ENCODE measurements around the gene CANX. TPM values are rescaled to one million over a fixed set of nuclear protein-coding genes. Genes with fewer than 3 reads are reported as not detected.
A peak's percentile ranks its signal among the peaks of the same experiment; 100 is the strongest.

The CANX gene
- total and polyA plus RNA-seq, 2 of the 13 experiments (the other 11 are each of a cell fraction or from before 2014, with no cell fraction given), result 477 to 680 TPM

- no peak for TF ChIP-seq ZNF503 (CRISPR knock-in tag; IDR thresholded peaks at IDR 0.05)
- peak; percentile 85 for TF ChIP-seq PITX1 (CRISPR knock-in tag; IDR thresholded peaks at IDR 0.05)
- no peak for TF ChIP-seq NR3C1 (CRISPR knock-in tag; IDR thresholded peaks at IDR 0.05)
- no peak for TF ChIP-seq ZKSCAN5 (CRISPR knock-in tag; IDR thresholded peaks at IDR 0.05)
- TF ChIP-seq ZKSCAN8 (CRISPR knock-in tag; IDR thresholded peaks at IDR 0.05; ENCODE audit: borderline replicate concordance), result peak; percentile 63; the same call in 1 of the 2 replicates
- TF ChIP-seq RARA (CRISPR knock-in tag; IDR thresholded peaks at IDR 0.05), result peak; percentile 63; the same call in 1 of the 2 replicates
- TF ChIP-seq ZNF577 (CRISPR knock-in tag; IDR thresholded peaks at IDR 0.05; ENCODE audit: borderline replicate concordance, low read depth), result no peak
- TF ChIP-seq ZBTB46 (CRISPR knock-in tag; IDR thresholded peaks at IDR 0.05; ENCODE audit: borderline replicate concordance), result no peak
- TF ChIP-seq KAT8 (CRISPR knock-in tag; IDR thresholded peaks at IDR 0.05), result peak; percentile 69
- TF ChIP-seq ZBED4 (CRISPR knock-in tag; IDR thresholded peaks at IDR 0.05; ENCODE audit: borderline replicate concordance), result no peak
- TF ChIP-seq ZNF776 (CRISPR knock-in tag; IDR thresholded peaks at IDR 0.05), result peak; percentile 36; the same call in 1 of the 2 replicates
- TF ChIP-seq ZNF121 (CRISPR knock-in tag; IDR thresholded peaks at IDR 0.05), result no peak
- TF ChIP-seq MTERF4 (CRISPR knock-in tag; IDR thresholded peaks at IDR 0.05), result no peak
- no peak for TF ChIP-seq HES4 (CRISPR knock-in tag; IDR thresholded peaks at IDR 0.05; ENCODE audit: borderline replicate concordance)
- TF ChIP-seq ARHGAP35 (CRISPR knock-in tag; IDR thresholded peaks at IDR 0.05; ENCODE audit: borderline replicate concordance), result no peak
- no peak for TF ChIP-seq ZNF274 (CRISPR knock-in tag; IDR thresholded peaks at IDR 0.05)
- TF ChIP-seq TBP (CRISPR knock-in tag; IDR thresholded peaks at IDR 0.05), result no peak
- TF ChIP-seq MTA1 (CRISPR knock-in tag; IDR thresholded peaks at IDR 0.05; ENCODE audit: borderline replicate concordance), result no peak
- no peak for TF ChIP-seq ZNF484 (CRISPR knock-in tag; IDR thresholded peaks at IDR 0.05; ENCODE audit: borderline replicate concordance, low read depth)
- no peak for TF ChIP-seq MED13 (CRISPR knock-in tag; IDR thresholded peaks at IDR 0.05)
- no peak for TF ChIP-seq SCMH1 (CRISPR knock-in tag; IDR thresholded peaks at IDR 0.05; ENCODE audit: borderline replicate concordance)
- peak; percentile 82; the same call in 1 of the 2 replicates for TF ChIP-seq ZNF317 (CRISPR knock-in tag; IDR thresholded peaks at IDR 0.05)
Observed at GRCh38 chr5:179680014-179680779, 18.6 kb upstream of the CANX start (continued).

All from HepG2 (cell line).